IMR-90 (cell line): Measurements from ENCODE around the gene SIGLEC7. TPM values are rescaled to one million over a fixed set of nuclear protein-coding genes. Genes with fewer than 3 reads are reported as not detected.

ENCODE experiments used
- ATAC-seq: fragments of 200-7000 bp; cut with Tn5 transposase; 2 replicates; pipeline ENCODE4 v1.9.1; 2020; ENCODE audit warnings: low read depth, mild to moderate bottlenecking, moderate library complexity
- BruUV-seq: library from RNA; stranded (reverse); fragments of 400-500 nt; replicated peaks from 2 replicates; lab custom pipeline; 2021; lab: Mats Ljungman, UMichigan
- CTCF ChIA-PET: fragments of 300-600 bp; formaldehyde crosslinking; extraction: SDS; loops from one replicate; lab custom pipeline; 2021; ENCODE audit warnings: antibody characterized with exemption; lab: Yijun Ruan, JAX
- POLR2A ChIA-PET: fragments of 300-600 bp; sonication (Branson Sonifier 250); formaldehyde crosslinking; loops from one replicate; lab custom pipeline; 2022; ENCODE audit warnings: antibody characterized with exemption; ENCODE audit not compliant: unreplicated experiment; lab: Charles Lee
- DNase-seq: peaks from one replicate; pipeline ENCODE4 v3.0.0; 2013
- H2AFZ ChIP-seq: replicated peaks from 2 replicates; pipeline ENCODE3; 2013; ENCODE audit warnings: low read length, mild to moderate bottlenecking; ENCODE audit not compliant: poor library complexity
- H2AK5ac ChIP-seq: 2 replicates; pipeline ENCODE4 v1.6.1; 2013; ENCODE audit warnings: low read depth, low read length, inconsistent platforms
- H2AK9ac ChIP-seq: replicated peaks from 2 replicates; pipeline ENCODE3; 2013; ENCODE audit warnings: mild to moderate bottlenecking, low read depth, low read length, moderate library complexity; ENCODE audit not compliant: poor library complexity
- H2BK120ac ChIP-seq: 2 replicates; pipeline ENCODE4 v1.6.1; 2013; ENCODE audit warnings: low read depth, low read length, inconsistent platforms
- H2BK15ac ChIP-seq: 3 replicates; pipeline ENCODE4 v1.6.1; 2013; ENCODE audit warnings: low read depth, low read length, inconsistent platforms
- H2BK20ac ChIP-seq: 2 replicates; pipeline ENCODE4 v1.6.1; 2013; ENCODE audit warnings: low read depth, mild to moderate bottlenecking, inconsistent platforms, low read length, moderate library complexity
- H2BK5ac ChIP-seq: 2 replicates; pipeline ENCODE4 v1.6.1; 2013; ENCODE audit warnings: mild to moderate bottlenecking, low read depth, low read length, inconsistent platforms; ENCODE audit not compliant: poor library complexity, severe bottlenecking
- H3K14ac ChIP-seq: replicated peaks from 2 replicates; pipeline ENCODE4 v1.6.1; 2013; ENCODE audit warnings: low read depth, low read length, inconsistent platforms
- H3K18ac ChIP-seq: 2 replicates; pipeline ENCODE4 v1.6.1; 2013; ENCODE audit warnings: low read depth, low read length, control low read depth
- H3K23ac ChIP-seq: 2 replicates; pipeline ENCODE4 v1.6.1; 2013; ENCODE audit warnings: low read depth, low read length, inconsistent platforms
- H3K27ac ChIP-seq: 2 replicates; pipeline ENCODE4 v1.5.1; 2013; ENCODE audit warnings: mild to moderate bottlenecking, control low read depth, low read length; ENCODE audit not compliant: insufficient read depth
- H3K27me3 ChIP-seq: 2 replicates; pipeline ENCODE4 v1.6.1; 2013; ENCODE audit warnings: low read length; ENCODE audit not compliant: control insufficient read depth, insufficient read depth
- H3K36me3 ChIP-seq: 2 replicates; pipeline ENCODE4 v1.6.1; 2013; ENCODE audit warnings: low read length, mixed read lengths; ENCODE audit not compliant: control insufficient read depth, insufficient read depth
- H3K4ac ChIP-seq: 2 replicates; pipeline ENCODE4 v1.6.1; 2013; ENCODE audit warnings: low read depth, low read length, inconsistent platforms
- H3K4me1 ChIP-seq: 2 replicates; pipeline ENCODE4 v1.6.1; 2013; ENCODE audit warnings: low read length, mixed read lengths; ENCODE audit not compliant: control insufficient read depth, insufficient read depth
- H3K4me2 ChIP-seq: 2 replicates; pipeline ENCODE4 v1.6.1; 2013; ENCODE audit warnings: low read depth, mild to moderate bottlenecking, control low read depth, low read length, moderate library complexity
- H3K4me3 ChIP-seq: 2 replicates; pipeline ENCODE4 v1.5.1; 2013; ENCODE audit warnings: low read depth, mild to moderate bottlenecking, control low read depth, low read length, moderate library complexity; ENCODE audit not compliant: insufficient read depth
- H3K56ac ChIP-seq: 2 replicates; pipeline ENCODE4 v1.6.1; 2013; ENCODE audit warnings: low read length, inconsistent platforms; ENCODE audit not compliant: insufficient read depth; ENCODE audit errors: extremely low read depth
- H3K79me1 ChIP-seq, 2 experiments: 2 replicates each; pipeline ENCODE4 v1.6.1; 2013; ENCODE audit warnings: low read length in 2 of 2, inconsistent platforms in 1 of 2, low read depth in 1 of 2
- H3K9ac ChIP-seq: 2 replicates; pipeline ENCODE4 v1.6.1; 2013; ENCODE audit warnings: low read depth, low read length, control low read depth
- H3K9me1 ChIP-seq: 2 replicates; pipeline ENCODE4 v1.6.1; 2013; ENCODE audit warnings: low read length, inconsistent platforms; ENCODE audit not compliant: insufficient read depth
- H3K9me3 ChIP-seq: 2 replicates; pipeline ENCODE4 v1.6.1; 2013; ENCODE audit warnings: low read length; ENCODE audit not compliant: control insufficient read depth, insufficient read depth
- H4K20me1 ChIP-seq: 2 replicates; pipeline ENCODE4 v1.6.1; 2013; ENCODE audit warnings: low read length, inconsistent platforms; ENCODE audit not compliant: insufficient read depth
- H4K5ac ChIP-seq: 2 replicates; pipeline ENCODE4 v1.6.1; 2013; ENCODE audit warnings: mild to moderate bottlenecking, low read depth, low read length, control low read depth
- H4K8ac ChIP-seq, 2 experiments: 2 replicates each; pipeline ENCODE4 v1.6.1; 2013; ENCODE audit warnings: low read depth in 2 of 2, low read length in 2 of 2, control low read depth in 1 of 2, inconsistent platforms in 1 of 2
- H4K91ac ChIP-seq: 2 replicates; pipeline ENCODE4 v1.6.1; 2013; ENCODE audit warnings: low read depth, low read length, inconsistent platforms; ENCODE audit not compliant: insufficient read depth
- BHLHE40 ChIP-seq: fragments of 150-350 bp; IDR thresholded peaks from 2 replicates; pipeline ENCODE4 v1.6.1; 2016; ENCODE audit warnings: mild to moderate bottlenecking, low read depth, low read length
- CEBPB ChIP-seq: IDR thresholded peaks from 2 replicates; pipeline ENCODE4 v1.6.1; 2012; ENCODE audit warnings: low read depth, low read length, improper control_type of control experiment
- CHD1 ChIP-seq: IDR thresholded peaks from 2 replicates; pipeline ENCODE4 v1.6.1; 2012; ENCODE audit warnings: low read depth, low read length, improper control_type of control experiment
- CTCF ChIP-seq: conservative IDR thresholded peaks from 2 replicates; pipeline ENCODE4 v1.5.1; 2012; ENCODE audit warnings: mild to moderate bottlenecking, low read depth, low read length, improper control_type of control experiment
- ELK1 ChIP-seq: fragments of 150-350 bp; IDR thresholded peaks from 2 replicates; pipeline ENCODE4 v1.6.1; 2016; ENCODE audit warnings: low read depth, mild to moderate bottlenecking, low read length, moderate library complexity, borderline replicate concordance
- FOS ChIP-seq: fragments of 150-350 bp; IDR thresholded peaks from 2 replicates; pipeline ENCODE4 v1.6.1; 2016; ENCODE audit warnings: low read depth, low read length
- MAFK ChIP-seq: IDR thresholded peaks from 2 replicates; pipeline ENCODE4 v1.6.1; 2012; ENCODE audit warnings: low read depth, low read length, improper control_type of control experiment
- MAZ ChIP-seq: IDR thresholded peaks from 2 replicates; pipeline ENCODE4 v1.6.1; 2012; ENCODE audit warnings: low read depth, mild to moderate bottlenecking, low read length, improper control_type of control experiment, moderate library complexity, borderline replicate concordance
- MXI1 ChIP-seq: IDR thresholded peaks from 2 replicates; pipeline ENCODE4 v1.6.1; 2012; ENCODE audit warnings: low read depth, mild to moderate bottlenecking, low read length, moderate library complexity, borderline replicate concordance
- NFE2L2 ChIP-seq: fragments of 150-350 bp; IDR thresholded peaks from 2 replicates; pipeline ENCODE4 v1.6.1; 2016; ENCODE audit warnings: low read depth, mild to moderate bottlenecking, low read length
- POLR2A ChIP-seq: IDR thresholded peaks from 2 replicates; pipeline ENCODE4 v1.6.1; 2012; ENCODE audit warnings: mild to moderate bottlenecking, low read depth, low read length
- RAD21 ChIP-seq: IDR thresholded peaks from 2 replicates; pipeline ENCODE4 v1.6.1; 2012; ENCODE audit warnings: low read length, improper control_type of control experiment
- RCOR1 ChIP-seq: IDR thresholded peaks from 2 replicates; pipeline ENCODE4 v1.6.1; 2012; ENCODE audit warnings: mild to moderate bottlenecking, low read length, improper control_type of control experiment; ENCODE audit not compliant: insufficient replicate concordance
- RFX5 ChIP-seq: IDR thresholded peaks from 2 replicates; pipeline ENCODE4 v1.8.0; 2012; ENCODE audit warnings: low read depth, mild to moderate bottlenecking, low read length, moderate library complexity
- SMC3 ChIP-seq: fragments of 150-350 bp; IDR thresholded peaks from 2 replicates; pipeline ENCODE4 v1.6.1; 2016; ENCODE audit warnings: low read depth, mild to moderate bottlenecking, antibody characterized with exemption, low read length, moderate library complexity
- USF2 ChIP-seq: fragments of 150-350 bp; IDR thresholded peaks from 2 replicates; pipeline ENCODE4 v1.6.1; 2017; ENCODE audit warnings: mild to moderate bottlenecking, antibody characterized with exemption, low read length, low read depth
- WGBS, 2 experiments: methylation state at CpG; one replicate each; pipeline versions ENCODE4 v1.1.5 to v1.1.7; 2013; ENCODE audit warnings: missing lambda C conversion rate in 2 of 2; ENCODE audit not compliant: insufficient read length in 1 of 2; ENCODE audit errors: extremely low coverage in 2 of 2; 5-methylcytosine and 5-hydroxymethylcytosine counted together
- dilution Hi-C: fragments of 300-500 bp; cut with HindIII; formaldehyde crosslinking; loops from one replicate; pipeline ENCODE4 v1.14.3; 2018; ENCODE audit warnings: low sequenced_read_pairs; ENCODE audit not compliant: unreplicated experiment
- in situ Hi-C: fragments of 300-500 bp; cut with MboI; formaldehyde crosslinking; loops from 3 replicates; pipeline ENCODE4 v1.14.3; 2019; ENCODE audit warnings: low sequenced_read_pairs, inconsistent platforms, mixed read lengths
- intact Hi-C: fragments of 100-400 bp; cut with micrococcal nuclease; formaldehyde crosslinking; loops from 2 replicates; pipeline ENCODE4 v1.10.0; 2022
- polyA plus RNA-seq, 3 experiments: library from polyadenylated mRNA; depleted of rRNA; stranded (reverse); fragments of >200 nt; gene quantifications; 2 replicates each; pipeline ENCODE4 v1.2.3, GENCODE V29; 2012; ENCODE audit warnings: low replicate concordance in 1 of 3
- total RNA-seq: library from RNA; depleted of rRNA; stranded (reverse); fragments of >200 nt; gene quantifications from 2 replicates; pipeline ENCODE4 v1.2.3, GENCODE V29; 2012

Gene SIGLEC7
- total and polyA plus RNA-seq, 2 of the 4 experiments (the other 2 are of a cell fraction), result not detected

- POLR2A ChIA-PET, result no interaction called here
- Histone ChIP-seq H3K36me3 (no peaks in the 10 kb centered on the region), H3K4me3 (no peak overlapping the region), H2BK120ac (no peak overlapping the region), H4K8ac (no peak overlapping the region), H2AK9ac (no peak overlapping the region), H3K23ac (no peak overlapping the region), H3K27me3 (peaks cover 1% of the 10 kb centered on the region; the same call in 1 of the 2 replicates), H2BK20ac (no peak overlapping the region), H3K18ac (no peak overlapping the region), H3K4me2 (no peak overlapping the region), H3K4ac (no peak overlapping the region), H2AFZ (no peak overlapping the region), H3K56ac (no peak overlapping the region), H4K91ac (no peak overlapping the region), H3K27ac (no peak overlapping the region), H3K9me3 (no peaks in the 10 kb centered on the region), H3K14ac (no peak overlapping the region), H2BK5ac (no peak overlapping the region), H4K20me1 (no peaks in the 10 kb centered on the region), H2BK15ac (no peak overlapping the region), H3K9me1 (no peaks in the 10 kb centered on the region), H2AK5ac (no peak overlapping the region), H4K5ac (no peak overlapping the region), H3K79me1 (no peaks in the 10 kb centered on the region), H3K4me1 (no peaks in the 10 kb centered on the region), H3K9ac (no peak overlapping the region)
- DNase-seq (no peak), ATAC-seq (no peak)
- CTCF ChIA-PET, result no interaction called here
- in situ Hi-C loops (no loop called here), dilution Hi-C loops (no loop called here), intact Hi-C loops (no loop called here)
- BruUV-seq, result no TSS peak
- TF ChIP-seq ELK1 (no peak), MAFK (no peak), POLR2A (no peak), SMC3 (no peak), CTCF (no peak), RCOR1 (no peak), MAZ (no peak), CHD1 (no peak), FOS (no peak), USF2 (no peak), BHLHE40 (no peak), NFE2L2 (no peak), RFX5 (no peak), MXI1 (no peak), RAD21 (no peak), CEBPB (no peak)
- no CpG with 5 or more reads among the region's 1 CpG for WGBS, 2 experiments
Measured at GRCh38 chr19:51161266-51161665, 19.2 kb downstream of the SIGLEC7 start.
